ENCODE results near the gene ARHGAP26. TPM values are rescaled to one million over a fixed set of nuclear protein-coding genes. Genes with fewer than 3 reads are reported as not detected.

ARHGAP26 gene
- total RNA-seq, 4 donors from 2014 or later: 35.0 to 72.2 (median 44.0) TPM

- TF ChIP-seq, protein P1, sequence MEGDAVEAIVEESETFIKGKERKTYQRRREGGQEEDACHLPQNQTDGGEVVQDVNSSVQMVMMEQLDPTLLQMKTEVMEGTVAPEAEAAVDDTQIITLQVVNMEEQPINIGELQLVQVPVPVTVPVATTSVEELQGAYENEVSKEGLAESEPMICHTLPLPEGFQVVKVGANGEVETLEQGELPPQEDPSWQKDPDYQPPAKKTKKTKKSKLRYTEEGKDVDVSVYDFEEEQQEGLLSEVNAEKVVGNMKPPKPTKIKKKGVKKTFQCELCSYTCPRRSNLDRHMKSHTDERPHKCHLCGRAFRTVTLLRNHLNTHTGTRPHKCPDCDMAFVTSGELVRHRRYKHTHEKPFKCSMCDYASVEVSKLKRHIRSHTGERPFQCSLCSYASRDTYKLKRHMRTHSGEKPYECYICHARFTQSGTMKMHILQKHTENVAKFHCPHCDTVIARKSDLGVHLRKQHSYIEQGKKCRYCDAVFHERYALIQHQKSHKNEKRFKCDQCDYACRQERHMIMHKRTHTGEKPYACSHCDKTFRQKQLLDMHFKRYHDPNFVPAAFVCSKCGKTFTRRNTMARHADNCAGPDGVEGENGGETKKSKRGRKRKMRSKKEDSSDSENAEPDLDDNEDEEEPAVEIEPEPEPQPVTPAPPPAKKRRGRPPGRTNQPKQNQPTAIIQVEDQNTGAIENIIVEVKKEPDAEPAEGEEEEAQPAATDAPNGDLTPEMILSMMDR (IDR thresholded peaks at IDR 0.05; ENCODE audit: low read depth): no peak
Observed at GRCh38 chr5:143151056-143151700, 381.0 kb downstream of the ARHGAP26 start.

- TF ChIP-seq, protein P1 (IDR thresholded peaks at IDR 0.05; ENCODE audit: low read depth): no peak
Observed at GRCh38 chr5:143152445-143152844, 382.3 kb downstream of the ARHGAP26 start.

DNA sequence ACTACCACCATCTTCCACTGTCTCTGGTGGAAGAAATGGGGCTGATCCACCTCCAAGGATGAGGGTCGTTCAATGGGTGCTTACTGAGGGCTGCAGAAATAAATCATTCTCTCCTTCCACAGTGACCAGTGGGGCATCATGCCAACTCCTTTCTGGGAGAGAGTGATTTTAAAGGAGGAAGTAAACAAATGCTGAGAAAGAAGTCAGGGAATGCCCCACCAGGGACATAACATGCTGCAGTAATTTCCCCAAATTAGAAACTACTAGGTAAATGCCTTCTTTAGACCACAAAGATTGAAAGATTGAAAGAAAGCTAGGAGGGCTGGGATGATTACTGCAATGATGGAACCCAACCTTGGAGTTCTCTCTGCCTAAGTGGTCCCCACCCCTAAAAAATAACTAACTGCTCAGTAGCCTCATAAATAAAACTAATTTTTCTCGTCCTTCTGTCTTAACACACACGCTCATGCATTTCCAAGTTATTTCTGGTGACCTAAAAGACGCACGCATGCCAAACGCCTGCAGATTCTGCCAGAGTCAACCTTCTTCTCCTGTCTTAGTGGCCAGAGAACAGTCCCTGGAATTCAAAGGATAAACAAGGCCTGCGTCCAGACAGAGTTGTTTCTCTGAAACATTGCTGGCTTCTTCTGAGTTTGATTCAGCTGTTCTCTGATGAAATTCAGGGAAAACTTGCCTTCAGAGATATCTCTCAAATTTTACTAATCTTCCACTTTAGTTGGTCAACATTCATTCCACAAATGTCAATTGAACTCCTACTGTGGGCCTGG is 383.3 kb downstream of the ARHGAP26 start:
- TF ChIP-seq, protein P1 (IDR thresholded peaks at IDR 0.05; ENCODE audit: low read depth): no peak

- TF ChIP-seq, protein P1 (IDR thresholded peaks at IDR 0.05; ENCODE audit: low read depth): no peak
Observed at GRCh38 chr5:143154510-143155370, 384.6 kb downstream of the ARHGAP26 start.

DNA sequence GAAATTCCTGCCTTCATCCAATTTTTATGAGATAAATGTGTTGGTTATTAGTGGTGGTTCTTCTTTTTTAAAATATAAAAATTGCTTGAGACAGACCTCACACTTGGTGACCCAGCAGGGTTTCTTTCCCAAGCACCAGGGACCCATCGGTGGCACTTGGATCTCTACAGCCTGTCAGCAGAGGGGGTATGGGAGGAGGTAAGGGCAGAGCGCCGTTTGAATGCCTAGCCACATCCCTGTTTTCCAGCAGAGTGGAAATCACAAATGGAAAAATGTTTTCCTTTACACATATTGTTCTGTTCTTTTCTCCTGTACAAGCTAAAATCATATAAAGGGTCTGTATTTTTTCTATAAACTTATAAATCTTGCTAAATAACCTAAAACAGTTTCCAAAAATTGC is 385.3 kb downstream of the ARHGAP26 start:
- TF ChIP-seq, protein P1 (IDR thresholded peaks at IDR 0.05; ENCODE audit: low read depth): no peak

GRCh38 chr5:143156086-143156485 is 385.9 kb downstream of the ARHGAP26 start:
- TF ChIP-seq, protein P1 (IDR thresholded peaks at IDR 0.05; ENCODE audit: low read depth): no peak

- TF ChIP-seq, protein P1 (IDR thresholded peaks at IDR 0.05; ENCODE audit: low read depth): no peak
Observed at GRCh38 chr5:143156572-143156971, 386.4 kb downstream of the ARHGAP26 start.
